Thyroid gland (tissue), 4 donors: Measurements from ENCODE around the gene STEAP3. TPM values are rescaled to one million over a fixed set of nuclear protein-coding genes. Genes with fewer than 3 reads are reported as not detected.

Experiments used
- DNase-seq, 2 donors: peaks; one replicate each; pipeline ENCODE4 v3.0.0-alpha.2; 2019
- H3K27ac ChIP-seq, 3 donors: fragments of 200-600 bp; sonication (generic); 1 replicate in 2 of 3; 2 replicates in 1 of 3; pipeline ENCODE4 v1.5.1; 2016 to 2019; ENCODE audit warnings: mild to moderate bottlenecking in 1 of 3, moderate library complexity in 1 of 3
- H3K27me3 ChIP-seq: fragments of 200-600 bp; sonication (generic); one replicate; pipeline ENCODE4 v1.5.1; 2019
- H3K36me3 ChIP-seq, 2 donors: fragments of 200-600 bp; sonication (generic); one replicate each; pipeline ENCODE4 v1.5.1; 2016 to 2019
- H3K4me1 ChIP-seq, 2 donors: fragments of 200-600 bp; sonication (generic); one replicate each; pipeline ENCODE4 v1.5.1; 2017 to 2019
- H3K4me3 ChIP-seq, 3 donors: fragments of 200-600 bp; sonication (generic); replicated peaks in 1 of 3; 1 replicate in 2 of 3; 2 replicates in 1 of 3; pipeline ENCODE4 v1.5.1; 2016; ENCODE audit warnings: mild to moderate bottlenecking in 1 of 3
- H3K9me3 ChIP-seq: fragments of 200-600 bp; sonication (generic); one replicate; pipeline ENCODE4 v1.5.1; 2017
- POLR2A ChIP-seq, 2 donors: fragments of 450-650 bp; IDR thresholded peaks; one replicate each; pipeline ENCODE4 v1.6.1; 2017; ENCODE audit warnings: antibody characterized with exemption in 2 of 2, mild to moderate bottlenecking in 2 of 2, moderate library complexity in 1 of 2
- WGBS, 2 donors: methylation state at CpG; one replicate each; pipeline ENCODE4 v1.1.5; 2017; 5-methylcytosine and 5-hydroxymethylcytosine counted together
- intact Hi-C: fragments of 100-400 bp; cut with DNase I; formaldehyde crosslinking; loops from one replicate; pipeline ENCODE4 v1.15.1; 2023
- total RNA-seq, 4 donors: library from RNA; depleted of rRNA; stranded (reverse); fragments of >200 nt; gene quantifications; one replicate each; pipeline ENCODE4 v1.2.3, GENCODE V29; 2016
- TF ChIP-seq, protein P1 (sequence below), 6 experiments: fragments of 200-600 bp in 3 of 6; fragments of 450-650 bp in 3 of 6; sonication (generic) in 3 of 6; IDR thresholded peaks; one replicate each; pipeline ENCODE4 v1.5.1; 2016 to 2019; ENCODE audit warnings: antibody characterized with exemption in 6 of 6, mild to moderate bottlenecking in 2 of 6, inconsistent platforms in 1 of 6, moderate library complexity in 1 of 6

Gene STEAP3
- total RNA-seq, 4 donors from 2014 or later: 7.4 to 23.2 (median 12.0) TPM

- Histone ChIP-seq H3K36me3 (no peaks in the 10 kb centered on the region), H3K4me3 (no peak overlapping the region), H3K27me3 (no peaks in the 10 kb centered on the region), H3K4me1 (peaks cover 5 to 14% of the 10 kb centered on the region in 2 donors), H3K27ac (no peak overlapping the region), H3K9me3 (no peaks in the 10 kb centered on the region)
- TF ChIP-seq, protein P1, sequence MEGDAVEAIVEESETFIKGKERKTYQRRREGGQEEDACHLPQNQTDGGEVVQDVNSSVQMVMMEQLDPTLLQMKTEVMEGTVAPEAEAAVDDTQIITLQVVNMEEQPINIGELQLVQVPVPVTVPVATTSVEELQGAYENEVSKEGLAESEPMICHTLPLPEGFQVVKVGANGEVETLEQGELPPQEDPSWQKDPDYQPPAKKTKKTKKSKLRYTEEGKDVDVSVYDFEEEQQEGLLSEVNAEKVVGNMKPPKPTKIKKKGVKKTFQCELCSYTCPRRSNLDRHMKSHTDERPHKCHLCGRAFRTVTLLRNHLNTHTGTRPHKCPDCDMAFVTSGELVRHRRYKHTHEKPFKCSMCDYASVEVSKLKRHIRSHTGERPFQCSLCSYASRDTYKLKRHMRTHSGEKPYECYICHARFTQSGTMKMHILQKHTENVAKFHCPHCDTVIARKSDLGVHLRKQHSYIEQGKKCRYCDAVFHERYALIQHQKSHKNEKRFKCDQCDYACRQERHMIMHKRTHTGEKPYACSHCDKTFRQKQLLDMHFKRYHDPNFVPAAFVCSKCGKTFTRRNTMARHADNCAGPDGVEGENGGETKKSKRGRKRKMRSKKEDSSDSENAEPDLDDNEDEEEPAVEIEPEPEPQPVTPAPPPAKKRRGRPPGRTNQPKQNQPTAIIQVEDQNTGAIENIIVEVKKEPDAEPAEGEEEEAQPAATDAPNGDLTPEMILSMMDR (IDR thresholded peaks at IDR 0.05): no peak
- no peak for TF ChIP-seq POLR2A (IDR thresholded peaks at IDR 0.05)
- no peak for DNase-seq
- 78 to 89% methylated on average over 12 to 14 of the region's 17 CpGs for WGBS, 2 donors
- intact Hi-C loops: no loop called here
These were observed 18.9 kb downstream of the STEAP3 start for GRCh38 chr2:119242276-119243119.

DNA sequence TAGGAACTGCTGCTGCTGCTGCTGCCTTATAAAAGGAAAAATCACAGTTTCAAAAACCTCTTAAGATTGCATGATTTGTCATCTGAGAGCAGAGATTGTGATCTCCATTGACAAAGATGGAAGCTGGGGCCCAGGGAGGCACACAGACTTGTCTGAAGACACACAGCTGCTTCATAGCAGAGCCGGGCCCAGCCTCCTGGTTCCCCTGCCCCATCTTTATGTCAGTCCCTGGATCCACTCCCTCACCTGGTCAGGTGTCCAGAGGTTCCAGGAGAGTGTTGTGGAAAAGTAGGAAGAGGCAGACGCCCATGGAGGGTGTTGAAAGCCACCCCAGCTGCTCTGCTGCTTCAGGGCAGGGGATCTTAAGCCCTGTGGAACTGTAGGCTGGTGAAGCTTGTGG lies 20.0 kb downstream of the STEAP3 start:
- Histone ChIP-seq H3K36me3 (no peaks in the 10 kb centered on the region), H3K27me3 (no peaks in the 10 kb centered on the region), H3K4me3 (no peak overlapping the region), H3K4me1 (peaks cover 5 to 14% of the 10 kb centered on the region in 2 donors), H3K27ac (no peak overlapping the region), H3K9me3 (no peaks in the 10 kb centered on the region)
- DNase-seq: no peak
- TF ChIP-seq, protein P1 (IDR thresholded peaks at IDR 0.05): no peak
- 85 to 87% methylated on average over 2 of the region's 2 CpGs for WGBS, 2 donors
- intact Hi-C loops: no loop called here

- intact Hi-C loops: no loop called here
- H3K27me3 ChIP-seq: no peaks in the 10 kb centered on the region
- peaks cover 5 to 10% of the 10 kb centered on the region in 2 donors for H3K4me1 ChIP-seq
- H3K36me3 ChIP-seq: no peaks in the 10 kb centered on the region
- H3K9me3 ChIP-seq: no peaks in the 10 kb centered on the region
- H3K4me3 ChIP-seq: no peak overlapping the region
- TF ChIP-seq, protein P1 (IDR thresholded peaks at IDR 0.05): no peak
- TF ChIP-seq POLR2A (IDR thresholded peaks at IDR 0.05): no peak
- no peak overlapping the region for H3K27ac ChIP-seq
- WGBS, 2 donors: 88 to 94% methylated on average over 11 to 15 of the region's 17 CpGs
- no peak for DNase-seq
These were observed 21.6 kb downstream of the STEAP3 start for GRCh38 chr2:119245076-119245840.

- H3K9me3 ChIP-seq: no peaks in the 10 kb centered on the region
- 88 to 95% methylated on average over 2 to 3 of the region's 3 CpGs for WGBS, 2 donors
- TF ChIP-seq, protein P1 (IDR thresholded peaks at IDR 0.05): no peak
- TF ChIP-seq POLR2A (IDR thresholded peaks at IDR 0.05): no peak
- DNase-seq: no peak
- intact Hi-C loops: no loop called here
- H3K36me3 ChIP-seq: no peaks in the 10 kb centered on the region
- H3K27me3 ChIP-seq: no peaks in the 10 kb centered on the region
- H3K4me3 ChIP-seq: no peak overlapping the region
- H3K4me1 ChIP-seq: peaks cover under 1 to 5% of the 10 kb centered on the region in 2 donors
- H3K27ac ChIP-seq: no peak overlapping the region
These were observed 22.2 kb downstream of the STEAP3 start for GRCh38 chr2:119245841-119246230.
